CD4-positive, alpha-beta T cell treated with Interleukin-2 at 100 ng/mL for 4 hours (primary cell): Measurements from ENCODE around the gene ZSWIM9.
"Not testable (repeated sequence)": the region's sequence is repeated elsewhere in the genome, so short reads cannot be mapped to it uniquely, and the experiment has no call there.

Source experiments
- DNase-seq: peaks from one replicate; pipeline ENCODE4 v3.0.0-alpha.2; 2020; ENCODE audit warnings: low spot score

The ZSWIM9 gene

DNA sequence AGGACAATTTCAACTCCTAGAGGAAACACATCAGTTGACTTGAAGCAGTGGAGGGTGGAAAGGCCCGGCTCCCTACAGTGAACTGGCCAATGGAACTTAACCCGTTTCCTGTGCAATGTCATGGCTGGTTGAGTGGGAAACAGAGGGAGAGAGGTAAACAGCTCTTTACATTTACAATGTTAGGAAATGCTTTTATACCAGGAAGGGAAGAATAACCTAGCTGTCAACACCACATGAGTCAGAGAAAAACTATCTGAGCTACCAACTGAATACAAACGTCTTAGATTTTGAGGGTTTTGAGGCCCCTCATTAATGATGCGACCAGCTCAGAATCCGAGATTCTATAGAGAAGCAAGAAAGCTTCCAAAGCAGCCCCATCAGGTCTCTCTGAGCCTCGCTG, 48.5 kb downstream of the ZSWIM9 start:
- DNase-seq = no peak

DNA sequence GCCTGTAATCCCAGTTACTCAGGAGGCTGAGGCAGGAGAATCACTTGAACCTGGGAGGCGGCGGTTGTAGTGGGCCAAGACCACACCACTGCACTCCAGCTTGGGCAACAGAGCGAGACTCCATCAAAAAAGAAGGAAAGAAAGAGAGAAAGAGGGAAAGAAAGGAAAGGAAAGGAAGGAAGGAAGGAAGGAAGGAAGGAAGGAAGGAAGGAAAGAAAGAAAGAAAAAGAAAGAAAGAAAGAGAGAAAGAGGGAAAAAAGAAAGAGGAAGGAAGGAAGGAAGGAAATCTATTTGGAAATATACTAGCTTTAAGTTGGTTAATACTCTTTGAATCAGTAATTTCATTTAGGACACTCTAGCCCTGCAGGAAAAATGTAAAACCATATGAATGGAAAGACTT, 50.3 kb downstream of the ZSWIM9 start:
- not testable (repeated sequence) for DNase-seq

DNA sequence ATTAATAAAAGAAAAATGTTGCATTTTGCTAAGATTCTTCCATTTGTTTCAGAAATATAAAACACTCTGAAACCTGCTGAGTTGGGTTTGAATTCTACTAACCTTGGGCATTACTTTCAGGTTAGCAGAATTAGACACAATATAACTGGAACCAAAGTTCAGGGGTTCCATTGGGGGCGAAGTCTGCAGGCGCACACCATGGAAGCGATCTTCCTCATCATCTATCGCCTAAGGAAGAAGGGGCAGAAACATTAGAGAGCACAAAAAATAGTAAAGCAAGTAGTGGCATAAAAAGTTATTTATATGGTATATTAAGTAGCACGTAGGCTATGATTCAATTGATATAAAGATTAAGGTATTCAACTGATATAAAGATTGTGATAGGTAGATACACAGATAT, 51.1 kb downstream of the ZSWIM9 start:
- DNase-seq = no peak

DNA sequence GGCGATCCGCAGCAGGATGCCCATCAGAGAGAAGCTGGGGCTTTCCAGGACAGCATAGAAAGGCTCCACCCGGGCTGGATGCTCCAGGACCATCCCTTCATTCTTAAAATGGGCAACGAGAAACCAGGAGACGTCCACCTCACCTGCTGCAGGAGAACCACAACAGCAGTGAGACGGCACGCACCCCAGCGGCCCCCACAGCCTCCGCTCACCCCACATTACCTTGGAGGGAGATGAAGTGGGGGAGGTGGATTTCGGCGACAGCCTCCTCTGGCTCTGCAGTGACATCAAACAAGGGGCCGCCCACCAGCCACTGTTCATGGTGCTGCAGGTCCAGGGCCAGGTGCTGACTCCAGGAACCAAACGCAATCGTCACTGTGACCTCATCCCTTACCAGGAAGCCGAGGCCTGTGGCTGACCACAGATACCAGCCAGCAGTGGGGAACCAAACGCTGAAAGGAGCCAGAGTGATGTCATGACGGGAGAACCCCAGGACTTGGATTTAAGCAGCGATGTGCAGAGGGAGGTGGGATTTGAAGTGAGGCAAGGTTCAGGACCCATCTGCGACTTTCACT, 60.2 kb downstream of the ZSWIM9 start:
- peak; percentile 8 for DNase-seq

DNA sequence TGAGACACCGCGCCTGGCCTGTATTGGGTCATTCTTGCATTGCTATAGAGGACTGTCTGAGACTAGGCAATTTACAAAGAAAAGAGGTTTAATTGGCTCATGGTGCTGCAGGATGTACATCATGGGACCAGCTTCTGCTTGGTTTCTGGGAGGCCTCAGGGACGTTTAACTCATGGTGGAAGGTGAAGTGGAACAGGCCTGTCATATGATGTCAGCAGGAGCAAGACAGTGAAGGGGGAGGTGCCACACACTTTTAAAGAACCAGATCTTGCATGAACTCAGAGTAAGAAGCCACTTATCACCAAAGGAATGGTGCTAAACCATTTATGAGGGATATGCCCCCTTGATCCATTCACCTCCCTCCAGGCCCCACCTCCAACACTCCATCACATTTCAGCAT, 66.6 kb downstream of the ZSWIM9 start:
- DNase-seq = no peak

DNA sequence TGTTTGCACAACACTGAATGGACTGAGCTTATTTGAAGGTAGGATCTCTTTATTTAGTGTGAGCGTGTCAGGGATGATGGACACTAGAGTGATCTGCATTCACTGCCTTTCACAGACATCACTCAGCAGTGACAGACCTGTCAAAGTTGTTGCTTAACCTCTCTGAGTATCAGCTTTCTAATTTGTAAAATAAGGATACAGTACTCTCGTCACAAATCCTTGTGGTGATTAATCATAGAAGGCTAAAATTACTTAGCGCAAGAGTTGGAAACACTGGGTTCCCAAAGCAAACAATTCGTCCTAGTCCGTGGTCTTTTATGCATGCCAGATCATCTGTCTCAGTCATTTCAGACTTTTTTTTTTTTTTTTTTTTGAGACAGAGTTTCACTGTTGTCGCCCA, 68.6 kb downstream of the ZSWIM9 start:
- DNase-seq = no peak

DNA sequence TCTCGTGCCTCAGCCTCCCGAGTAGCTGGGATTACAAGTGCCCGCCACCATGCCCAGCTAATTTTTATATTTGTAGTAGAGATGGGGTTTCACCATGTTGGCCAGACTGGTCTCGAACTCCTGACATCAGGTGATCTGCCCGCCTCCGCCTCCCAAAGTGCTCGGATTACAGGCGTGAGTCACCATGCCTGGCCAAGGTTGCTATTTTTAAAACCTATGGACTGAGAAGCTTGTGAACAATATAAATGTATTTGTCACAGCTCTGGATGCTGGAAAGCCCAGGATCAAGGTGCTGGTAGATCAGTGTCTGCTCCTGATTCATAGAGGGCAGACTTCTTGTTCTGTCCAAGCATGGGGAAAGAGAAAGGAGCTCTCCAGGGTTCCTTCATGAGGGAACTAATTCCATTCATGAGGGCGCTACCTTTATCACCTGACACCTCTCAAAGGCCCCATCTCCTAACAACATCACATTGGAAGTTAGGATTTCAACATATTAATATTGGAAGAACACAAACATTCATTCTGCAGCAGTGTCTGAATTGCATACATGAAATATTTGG, 69.2 kb downstream of the ZSWIM9 start:
- no peak for DNase-seq

DNA sequence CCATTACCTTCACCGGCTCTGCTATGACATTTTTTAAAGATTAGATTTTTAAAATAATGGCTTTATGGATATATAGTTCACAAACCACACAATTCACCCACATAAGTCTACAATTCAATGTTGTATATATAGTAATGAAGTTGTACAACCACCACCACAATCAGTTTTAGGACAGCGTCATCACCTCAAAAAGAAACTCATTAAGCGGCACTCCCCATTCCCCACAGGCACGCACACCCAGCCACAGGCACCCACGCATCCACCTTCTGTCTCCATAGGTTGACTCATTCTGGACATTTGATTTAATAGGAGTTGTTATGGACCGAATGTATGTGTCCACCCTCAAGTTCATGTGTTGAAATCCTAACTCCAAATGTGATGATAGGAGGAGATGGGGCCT, 71.3 kb downstream of the ZSWIM9 start:
- not testable (repeated sequence) for DNase-seq

DNA sequence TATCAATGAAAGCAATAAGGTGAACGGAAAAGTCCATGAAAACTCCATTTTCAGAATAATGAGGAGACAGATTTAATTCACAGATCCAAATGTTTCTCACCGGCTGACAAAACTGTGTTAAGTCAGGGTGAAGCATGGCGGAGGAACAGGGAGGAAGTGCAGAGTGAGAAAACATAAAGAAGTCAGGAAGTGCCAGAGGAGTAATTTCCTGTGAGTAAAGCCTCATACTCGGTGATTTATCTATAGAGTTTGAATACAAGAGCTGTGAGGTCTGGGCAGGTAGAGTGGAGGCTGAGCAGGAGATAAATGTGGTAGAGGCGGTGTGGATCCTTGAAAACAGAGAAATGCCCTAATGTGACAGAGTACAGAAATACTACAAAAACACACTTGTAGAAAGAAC, 73.8 kb downstream of the ZSWIM9 start:
- peak; percentile 68 for DNase-seq

DNA sequence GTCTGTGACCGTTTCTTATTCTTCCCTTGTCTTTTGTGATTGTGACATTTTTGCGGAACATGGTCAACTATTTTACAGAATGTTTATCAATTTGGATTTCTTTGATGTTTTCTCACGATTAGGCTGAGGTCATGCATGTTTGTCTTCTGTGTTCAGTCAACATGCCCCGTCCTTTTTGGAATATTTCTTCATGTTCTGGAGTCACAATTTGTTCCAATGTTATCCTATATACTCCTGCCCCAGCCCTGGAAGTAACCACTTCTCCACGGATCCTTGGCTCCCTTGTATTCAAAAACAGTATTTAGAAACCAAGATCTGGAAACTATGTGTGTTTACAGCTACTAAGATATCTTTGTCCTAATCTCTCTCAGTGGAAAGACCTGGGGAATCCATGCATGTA, 75.6 kb downstream of the ZSWIM9 start:
- DNase-seq = no peak

DNA sequence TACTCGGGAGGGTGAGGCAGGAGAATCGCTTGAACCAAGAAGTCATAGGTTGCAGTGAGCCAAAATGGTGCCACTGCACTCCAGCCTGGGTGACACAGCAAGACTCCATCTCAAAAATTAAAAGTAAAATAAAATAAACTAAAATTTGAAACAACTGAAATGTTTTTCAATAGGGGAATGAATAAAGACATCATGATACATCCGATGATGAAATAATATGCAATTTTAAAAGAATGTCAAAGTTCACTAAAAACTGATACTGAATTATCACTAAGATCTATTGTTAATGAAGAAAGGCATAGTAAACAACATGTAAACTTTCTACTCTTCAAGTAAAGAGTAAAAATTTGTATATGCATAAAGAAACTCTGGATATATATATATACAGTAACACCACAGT, 76.7 kb downstream of the ZSWIM9 start:
- DNase-seq = no peak
